ENCODE data around the gene FIG4. TPM values are rescaled to one million over a fixed set of nuclear protein-coding genes. Genes with fewer than 3 reads are reported as not detected.
"Not testable (repeated sequence)": the region's sequence is repeated elsewhere in the genome, so short reads cannot be mapped to it uniquely, and the experiment has no call there.

The FIG4 gene
- total RNA-seq, 2 donors from 2014 or later: 20.8 to 22.6 TPM

- Histone ChIP-seq H3K9me3 (ENCODE audit: control insufficient read depth, low read length) (peaks cover 4% of the 10 kb centered on the region), H3K27me3 (ENCODE audit: control insufficient read depth, insufficient read depth, low read length, poor library complexity, severe bottlenecking) (no peaks in the 10 kb centered on the region), H3K27ac (ENCODE audit: low read depth, low read length) (no peak overlapping the region), H3K9ac (ENCODE audit: extremely low read depth, low read length, poor library complexity, severe bottlenecking) (no peak overlapping the region), H3K4me1 (ENCODE audit: control insufficient read depth, insufficient read depth, low read length) (no peaks in the 10 kb centered on the region), H3K36me3 (ENCODE audit: control insufficient read depth, insufficient read depth, low read length) (no peaks in the 10 kb centered on the region), H3K4me3 (ENCODE audit: low read length) (no peak overlapping the region)
- Mint-ChIP-seq H3K4me1 (peaks cover 7% of the 10 kb centered on the region), H3K4me3 (no peak overlapping the region), H3K27me3 (ENCODE audit: insufficient read depth) (no peaks in the 10 kb centered on the region), H3K9me3 (peaks cover 3% of the 10 kb centered on the region), H3K27ac (no peak overlapping the region), H3K36me3 (ENCODE audit: low read depth) (no peaks in the 10 kb centered on the region)
- DNase-seq: no peak
- no peak for TF ChIP-seq CTCF (conservative IDR thresholded peaks at IDR 0.05)
Measured at GRCh38 chr6:109672839-109673238, 18.3 kb upstream of the FIG4 start.

GRCh38 chr6:109676724-109677123 lies 14.4 kb upstream of the FIG4 start:
- H3K27me3 ChIP-seq (ENCODE audit: control insufficient read depth, insufficient read depth, low read length, poor library complexity, severe bottlenecking): no peaks in the 10 kb centered on the region
- H3K9ac ChIP-seq (ENCODE audit: extremely low read depth, low read length, poor library complexity, severe bottlenecking): no peak overlapping the region
- H3K4me3 ChIP-seq (ENCODE audit: low read length): no peak overlapping the region
- 80% methylated on average over 1 of the region's 1 CpG; no CpG with 5 or more reads in 1 of the 2 experiments for WGBS, 2 experiments (ENCODE audit: insufficient coverage in 1 of 2, insufficient read length in 1 of 2)
- Mint-ChIP-seq H3K4me1 (peaks cover 14% of the 10 kb centered on the region), H3K9me3 (peaks cover 29% of the 10 kb centered on the region), H3K27ac (no peak overlapping the region), H3K4me3 (no peak overlapping the region), H3K36me3 (ENCODE audit: low read depth) (peaks cover 7% of the 10 kb centered on the region), H3K27me3 (ENCODE audit: insufficient read depth) (peaks cover 3% of the 10 kb centered on the region)
- peaks cover 21% of the 10 kb centered on the region for H3K9me3 ChIP-seq (ENCODE audit: control insufficient read depth, low read length)
- DNase-seq: no peak
- H3K4me1 ChIP-seq (ENCODE audit: control insufficient read depth, insufficient read depth, low read length): no peaks in the 10 kb centered on the region
- no peak for TF ChIP-seq CTCF (conservative IDR thresholded peaks at IDR 0.05)
- no peaks in the 10 kb centered on the region for H3K36me3 ChIP-seq (ENCODE audit: control insufficient read depth, insufficient read depth, low read length)
- H3K27ac ChIP-seq (ENCODE audit: low read depth, low read length): no peak overlapping the region

- peaks cover 43% of the 10 kb centered on the region for H3K9me3 Mint-ChIP-seq
- Histone ChIP-seq H3K36me3 (ENCODE audit: control insufficient read depth, insufficient read depth, low read length) (no peaks in the 10 kb centered on the region), H3K4me1 (ENCODE audit: control insufficient read depth, insufficient read depth, low read length) (no peaks in the 10 kb centered on the region), H3K4me3 (ENCODE audit: low read length) (no peak overlapping the region), H3K27ac (ENCODE audit: low read depth, low read length) (no peak overlapping the region), H3K9me3 (ENCODE audit: control insufficient read depth, low read length) (peaks cover 21% of the 10 kb centered on the region), H3K9ac (ENCODE audit: extremely low read depth, low read length, poor library complexity, severe bottlenecking) (no peak overlapping the region), H3K27me3 (ENCODE audit: control insufficient read depth, insufficient read depth, low read length, poor library complexity, severe bottlenecking) (no peaks in the 10 kb centered on the region)
- DNase-seq: no peak
- H3K27ac Mint-ChIP-seq: no peak overlapping the region
- 79 to 100% methylated on average over 1 to 3 of the region's 4 CpGs for WGBS, 2 experiments (ENCODE audit: insufficient coverage in 1 of 2, insufficient read length in 1 of 2)
- peaks cover 3% of the 10 kb centered on the region for H3K27me3 Mint-ChIP-seq (ENCODE audit: insufficient read depth)
- H3K36me3 Mint-ChIP-seq (ENCODE audit: low read depth): peaks cover 14% of the 10 kb centered on the region
- TF ChIP-seq CTCF (conservative IDR thresholded peaks at IDR 0.05): no peak
- peak overlapping the region; percentile 48 for H3K4me3 Mint-ChIP-seq
- H3K4me1 Mint-ChIP-seq: peaks cover 12% of the 10 kb centered on the region
Measured at GRCh38 chr6:109678240-109678639, 12.9 kb upstream of the FIG4 start.

- not testable (repeated sequence) for H3K27me3 Mint-ChIP-seq (ENCODE audit: insufficient read depth); H3K27me3 ChIP-seq (ENCODE audit: control insufficient read depth, insufficient read depth, low read length, poor library complexity, severe bottlenecking); H3K9ac ChIP-seq (ENCODE audit: extremely low read depth, low read length, poor library complexity, severe bottlenecking); H3K4me3 ChIP-seq (ENCODE audit: low read length); H3K27ac ChIP-seq (ENCODE audit: low read depth, low read length); H3K36me3 ChIP-seq (ENCODE audit: control insufficient read depth, insufficient read depth, low read length); H3K4me1 ChIP-seq (ENCODE audit: control insufficient read depth, insufficient read depth, low read length)
- peak; percentile 89 for DNase-seq
- Mint-ChIP-seq H3K4me3 (peak overlapping the region; percentile 48), H3K27ac (peak overlapping the region; percentile 89), H3K9me3 (peaks cover 49% of the 10 kb centered on the region), H3K36me3 (ENCODE audit: low read depth) (peaks cover 14% of the 10 kb centered on the region), H3K4me1 (peaks cover 12% of the 10 kb centered on the region)
- 49 to 72% methylated on average over 7 to 15 of the region's 15 CpGs for WGBS, 2 experiments (ENCODE audit: insufficient coverage in 1 of 2, insufficient read length in 1 of 2)
- peaks cover 22% of the 10 kb centered on the region for H3K9me3 ChIP-seq (ENCODE audit: control insufficient read depth, low read length)
Measured at GRCh38 chr6:109678661-109679505, 12.2 kb upstream of the FIG4 start.

All from endodermal cell (in vitro differentiated cells).